MM.1S (cell line): ENCODE data around the gene ENTREP1.

Experiments
- CTCF ChIP-seq: fragments of 300-600 bp; sonication (generic); IDR thresholded peaks from 2 replicates; pipeline ENCODE4 v1.5.1; 2016; ENCODE audit warnings: antibody characterized with exemption, low read length, mixed read lengths
- EZH2 ChIP-seq: fragments of 300-600 bp; sonication (generic); optimal IDR thresholded peaks from 2 replicates; pipeline ENCODE3; 2017; ENCODE audit warnings: low read depth, mild to moderate bottlenecking, antibody characterized with exemption, low read length, mixed read lengths
- EZH2phosphoT487 ChIP-seq: fragments of 300-600 bp; sonication (generic); IDR thresholded peaks from 2 replicates; pipeline ENCODE4 v1.6.1; 2018; ENCODE audit warnings: antibody characterized with exemption, low read length

DNA sequence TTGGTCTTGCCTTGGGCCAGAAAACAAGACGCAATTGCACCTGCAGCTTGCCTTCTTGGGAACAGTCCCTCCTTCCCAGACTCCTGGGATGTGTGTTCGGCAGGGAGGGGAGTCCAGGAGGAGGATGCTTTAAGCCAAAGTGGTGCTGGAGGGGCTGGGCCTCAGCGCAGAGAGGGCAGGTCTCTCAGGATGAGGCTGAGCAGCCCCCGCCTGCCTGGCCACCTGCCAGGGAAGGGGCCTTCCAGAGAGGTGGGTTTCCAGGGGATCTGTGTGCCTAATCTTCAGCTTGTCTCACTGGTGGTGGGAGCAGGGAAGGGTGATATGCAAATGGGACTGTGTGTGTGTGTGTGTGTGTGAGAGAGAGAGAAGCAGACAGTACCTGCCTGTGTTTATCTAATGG, 105.2 kb downstream of the ENTREP1 start:
- no peak for TF ChIP-seq EZH2
- TF ChIP-seq CTCF: no peak
- no peak for TF ChIP-seq EZH2phosphoT487
